ENCODE data around the gene MIER1.

DNA sequence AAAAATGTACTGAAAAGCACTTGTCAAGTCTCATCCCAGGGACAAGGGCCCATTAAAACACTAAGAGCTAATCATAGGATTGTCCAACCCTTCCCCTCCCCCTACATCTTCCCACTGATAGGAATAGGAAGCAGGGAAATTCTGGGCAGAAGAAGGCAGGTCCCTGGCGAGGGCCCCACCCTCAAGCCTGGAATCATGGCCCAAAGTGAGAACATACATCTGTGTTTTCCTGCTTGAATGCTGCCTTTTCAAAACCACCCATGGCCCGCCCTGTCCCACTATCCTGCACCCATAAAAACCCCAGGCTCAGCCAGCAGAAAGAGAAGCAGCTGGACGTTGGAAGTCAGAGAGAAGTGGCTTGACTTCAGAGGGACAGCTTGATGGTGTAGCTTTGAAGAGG lies 5.0 kb upstream of the MIER1 start:
- no peak for TF ChIP-seq EZH2phosphoT487 (IDR thresholded peaks at IDR 0.05)
- TF ChIP-seq, protein P1, sequence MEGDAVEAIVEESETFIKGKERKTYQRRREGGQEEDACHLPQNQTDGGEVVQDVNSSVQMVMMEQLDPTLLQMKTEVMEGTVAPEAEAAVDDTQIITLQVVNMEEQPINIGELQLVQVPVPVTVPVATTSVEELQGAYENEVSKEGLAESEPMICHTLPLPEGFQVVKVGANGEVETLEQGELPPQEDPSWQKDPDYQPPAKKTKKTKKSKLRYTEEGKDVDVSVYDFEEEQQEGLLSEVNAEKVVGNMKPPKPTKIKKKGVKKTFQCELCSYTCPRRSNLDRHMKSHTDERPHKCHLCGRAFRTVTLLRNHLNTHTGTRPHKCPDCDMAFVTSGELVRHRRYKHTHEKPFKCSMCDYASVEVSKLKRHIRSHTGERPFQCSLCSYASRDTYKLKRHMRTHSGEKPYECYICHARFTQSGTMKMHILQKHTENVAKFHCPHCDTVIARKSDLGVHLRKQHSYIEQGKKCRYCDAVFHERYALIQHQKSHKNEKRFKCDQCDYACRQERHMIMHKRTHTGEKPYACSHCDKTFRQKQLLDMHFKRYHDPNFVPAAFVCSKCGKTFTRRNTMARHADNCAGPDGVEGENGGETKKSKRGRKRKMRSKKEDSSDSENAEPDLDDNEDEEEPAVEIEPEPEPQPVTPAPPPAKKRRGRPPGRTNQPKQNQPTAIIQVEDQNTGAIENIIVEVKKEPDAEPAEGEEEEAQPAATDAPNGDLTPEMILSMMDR (IDR thresholded peaks at IDR 0.05), result no peak
- no peak for TF ChIP-seq EZH2 (IDR thresholded peaks at IDR 0.05)

Data from neural progenitor cell (in vitro differentiated cells).